Measurements from ENCODE around the gene NUDCD3.

DNA sequence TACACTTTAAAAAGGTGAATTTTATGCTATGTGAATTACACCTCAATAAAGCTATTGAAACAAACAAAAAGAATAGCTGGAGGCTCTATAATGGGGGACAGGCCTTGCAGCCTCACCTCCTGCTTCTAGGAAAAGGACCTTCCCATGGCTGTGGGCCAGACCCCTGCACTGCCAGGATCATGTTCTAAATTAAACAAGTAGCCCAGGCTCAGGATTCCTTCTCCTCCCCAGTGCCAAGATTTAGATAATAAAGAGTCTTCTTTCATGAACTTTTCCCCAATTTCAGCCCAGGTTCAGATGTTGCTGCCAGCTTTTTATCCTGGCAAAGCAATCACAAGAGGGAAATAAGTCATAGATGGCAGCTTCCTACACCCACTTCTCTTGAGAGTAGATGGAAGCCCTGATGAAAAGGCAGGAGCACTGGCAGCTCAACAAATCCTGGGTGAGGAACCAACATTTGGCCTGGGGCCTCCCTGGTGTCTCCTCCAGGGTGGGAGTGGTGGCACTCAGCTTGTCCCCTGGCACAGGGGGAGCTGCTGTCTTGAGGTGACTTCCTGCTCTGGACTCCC is 142.8 kb downstream of the NUDCD3 start:
- TF ChIP-seq, protein P1, sequence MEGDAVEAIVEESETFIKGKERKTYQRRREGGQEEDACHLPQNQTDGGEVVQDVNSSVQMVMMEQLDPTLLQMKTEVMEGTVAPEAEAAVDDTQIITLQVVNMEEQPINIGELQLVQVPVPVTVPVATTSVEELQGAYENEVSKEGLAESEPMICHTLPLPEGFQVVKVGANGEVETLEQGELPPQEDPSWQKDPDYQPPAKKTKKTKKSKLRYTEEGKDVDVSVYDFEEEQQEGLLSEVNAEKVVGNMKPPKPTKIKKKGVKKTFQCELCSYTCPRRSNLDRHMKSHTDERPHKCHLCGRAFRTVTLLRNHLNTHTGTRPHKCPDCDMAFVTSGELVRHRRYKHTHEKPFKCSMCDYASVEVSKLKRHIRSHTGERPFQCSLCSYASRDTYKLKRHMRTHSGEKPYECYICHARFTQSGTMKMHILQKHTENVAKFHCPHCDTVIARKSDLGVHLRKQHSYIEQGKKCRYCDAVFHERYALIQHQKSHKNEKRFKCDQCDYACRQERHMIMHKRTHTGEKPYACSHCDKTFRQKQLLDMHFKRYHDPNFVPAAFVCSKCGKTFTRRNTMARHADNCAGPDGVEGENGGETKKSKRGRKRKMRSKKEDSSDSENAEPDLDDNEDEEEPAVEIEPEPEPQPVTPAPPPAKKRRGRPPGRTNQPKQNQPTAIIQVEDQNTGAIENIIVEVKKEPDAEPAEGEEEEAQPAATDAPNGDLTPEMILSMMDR (IDR thresholded peaks at IDR 0.05): no peak
- TF ChIP-seq POLR2A (IDR thresholded peaks at IDR 0.05) (no peak), POLR2AphosphoS5 (IDR thresholded peaks at IDR 0.05) (no peak)

Data from suprapubic skin (tissue), 4 donors.